IPS DF 6.9 (cell line): ENCODE data around the gene SRMS.
"Not testable (repeated sequence)": the region's sequence is repeated elsewhere in the genome, so short reads cannot be mapped to it uniquely, and the experiment has no call there.

Source experiments
- DNase-seq: peaks from one replicate; pipeline ENCODE4 v3.0.0-alpha.2; 2013; ENCODE audit warnings: low read depth, low spot score
- H3K27ac ChIP-seq: one replicate; pipeline ENCODE4 v1.5.1; 2013; ENCODE audit warnings: low read length, control low read depth
- H3K27me3 ChIP-seq: 2 replicates; pipeline ENCODE4 v1.6.1; 2013; ENCODE audit warnings: mild to moderate bottlenecking, low read length; ENCODE audit not compliant: control insufficient read depth, insufficient read depth
- H3K36me3 ChIP-seq: 2 replicates; pipeline ENCODE4 v1.6.1; 2013; ENCODE audit warnings: low read length; ENCODE audit not compliant: control insufficient read depth, insufficient read depth
- H3K4me1 ChIP-seq: 2 replicates; pipeline ENCODE4 v1.6.1; 2013; ENCODE audit warnings: low read length; ENCODE audit not compliant: control insufficient read depth, insufficient read depth
- H3K4me3 ChIP-seq: 2 replicates; pipeline ENCODE4 v1.5.1; 2013; ENCODE audit warnings: mild to moderate bottlenecking, low read length
- H3K9me3 ChIP-seq: 2 replicates; pipeline ENCODE4 v1.6.1; 2013; ENCODE audit warnings: low read length, inconsistent platforms; ENCODE audit not compliant: control insufficient read depth, insufficient read depth
- WGBS: extraction: QIAGEN DNeasy Blood & Tissue Kit; methylation state at CpG from one replicate; pipeline ENCODE4 v1.1.7; 2013; ENCODE audit warnings: mixed read lengths, missing lambda C conversion rate; ENCODE audit not compliant: insufficient read length, insufficient coverage; 5-methylcytosine and 5-hydroxymethylcytosine counted together

SRMS gene

GRCh38 chr20:63519668-63520503 lies 27.7 kb downstream of the SRMS start:
- Histone ChIP-seq H3K27ac (no peak overlapping the region), H3K4me3 (peak overlapping the region; percentile 93; the same call in 1 of the 2 replicates), H3K4me1 (peaks cover 4% of the 10 kb centered on the region), H3K9me3 (no peaks in the 10 kb centered on the region), H3K27me3 (no peaks in the 10 kb centered on the region), H3K36me3 (peaks cover 13% of the 10 kb centered on the region; the same call in 1 of the 2 replicates)
- DNase-seq: no peak
- WGBS: no CpG with 5 or more reads among the region's 72 CpGs

- WGBS: no CpG with 5 or more reads among the region's 32 CpGs
- peaks cover 4% of the 10 kb centered on the region for H3K4me1 ChIP-seq
- H3K27me3 ChIP-seq: no peaks in the 10 kb centered on the region
- peaks cover 13% of the 10 kb centered on the region; the same call in 1 of the 2 replicates for H3K36me3 ChIP-seq
- H3K27ac ChIP-seq: no peak overlapping the region
- no peak for DNase-seq
- no peak overlapping the region; the same call in 1 of the 2 replicates for H3K4me3 ChIP-seq
- no peaks in the 10 kb centered on the region for H3K9me3 ChIP-seq
These were observed 28.4 kb downstream of the SRMS start for GRCh38 chr20:63518946-63519667.

- H3K4me1 ChIP-seq: peaks cover 4% of the 10 kb centered on the region
- no peaks in the 10 kb centered on the region for H3K27me3 ChIP-seq
- WGBS: no CpG with 5 or more reads among the region's 20 CpGs
- no peak overlapping the region for H3K4me3 ChIP-seq
- H3K36me3 ChIP-seq: peaks cover 12% of the 10 kb centered on the region; the same call in 1 of the 2 replicates
- no peaks in the 10 kb centered on the region for H3K9me3 ChIP-seq
- H3K27ac ChIP-seq: no peak overlapping the region
- no peak for DNase-seq
These were observed 29.1 kb downstream of the SRMS start for GRCh38 chr20:63518351-63518861.

GRCh38 chr20:63517376-63518309 lies 29.9 kb downstream of the SRMS start:
- Histone ChIP-seq H3K4me1 (peaks cover 4% of the 10 kb centered on the region), H3K27ac (no peak overlapping the region), H3K9me3 (no peaks in the 10 kb centered on the region), H3K36me3 (peaks cover 7% of the 10 kb centered on the region; the same call in 1 of the 2 replicates), H3K27me3 (no peaks in the 10 kb centered on the region), H3K4me3 (no peak overlapping the region)
- WGBS: no CpG with 5 or more reads among the region's 32 CpGs
- no peak for DNase-seq

- DNase-seq, H3K27ac ChIP-seq, H3K4me3 ChIP-seq, H3K36me3 ChIP-seq, H3K4me1 ChIP-seq, H3K27me3 ChIP-seq, H3K9me3 ChIP-seq: not testable (repeated sequence)
- WGBS: no CpG with 5 or more reads among the region's 10 CpGs
These were observed 33.0 kb downstream of the SRMS start for GRCh38 chr20:63514520-63514919.

- Histone ChIP-seq H3K4me1 (no peaks in the 10 kb centered on the region), H3K27me3 (no peaks in the 10 kb centered on the region), H3K36me3 (no peaks in the 10 kb centered on the region), H3K4me3 (no peak overlapping the region), H3K9me3 (no peaks in the 10 kb centered on the region), H3K27ac (no peak overlapping the region)
- DNase-seq: no peak
- WGBS: no CpG with 5 or more reads among the region's 3 CpGs
These were observed 34.3 kb downstream of the SRMS start for GRCh38 chr20:63513207-63513606.

- DNase-seq: no peak
- Histone ChIP-seq H3K4me1 (no peaks in the 10 kb centered on the region), H3K9me3 (no peaks in the 10 kb centered on the region), H3K36me3 (no peaks in the 10 kb centered on the region), H3K27ac (no peak overlapping the region), H3K4me3 (no peak overlapping the region), H3K27me3 (no peaks in the 10 kb centered on the region)
- no CpG with 5 or more reads among the region's 9 CpGs for WGBS
These were observed 38.4 kb downstream of the SRMS start for GRCh38 chr20:63509088-63509564.

GRCh38 chr20:63508072-63508768 lies 39.3 kb downstream of the SRMS start:
- no peak for DNase-seq
- no peaks in the 10 kb centered on the region for H3K27me3 ChIP-seq
- no peaks in the 10 kb centered on the region for H3K4me1 ChIP-seq
- H3K36me3 ChIP-seq: no peaks in the 10 kb centered on the region
- H3K4me3 ChIP-seq: no peak overlapping the region
- no peaks in the 10 kb centered on the region for H3K9me3 ChIP-seq
- no CpG with 5 or more reads among the region's 33 CpGs for WGBS
- no peak overlapping the region for H3K27ac ChIP-seq

- Histone ChIP-seq H3K9me3 (no peaks in the 10 kb centered on the region), H3K36me3 (no peaks in the 10 kb centered on the region), H3K4me3 (no peak overlapping the region), H3K4me1 (peaks cover 7% of the 10 kb centered on the region), H3K27ac (no peak overlapping the region), H3K27me3 (no peaks in the 10 kb centered on the region)
- WGBS: no CpG with 5 or more reads among the region's 30 CpGs
- DNase-seq: no peak
These were observed 40.3 kb downstream of the SRMS start for GRCh38 chr20:63507083-63507743.
